Upper lobe of right lung (tissue), 1 donor: ENCODE data around the gene FAM234A. TPM values are rescaled to one million over a fixed set of nuclear protein-coding genes. Genes with fewer than 3 reads are reported as not detected.

ENCODE experiments used
- ATAC-seq: fragments of 200-7000 bp; cut with Tn5 transposase; one replicate; pipeline ENCODE4 v1.9.1; 2020; ENCODE audit warnings: mild to moderate bottlenecking, moderate library complexity
- DNase-seq: peaks from one replicate; pipeline ENCODE4 v3.0.0-alpha.2; 2020
- H3K27ac ChIP-seq: fragments of 200-600 bp; one replicate; pipeline ENCODE4 v1.8.0; 2022
- H3K27me3 ChIP-seq: fragments of 200-600 bp; one replicate; pipeline ENCODE4 v1.8.0; 2022; ENCODE audit warnings: mild to moderate bottlenecking
- H3K36me3 ChIP-seq: fragments of 200-600 bp; one replicate; pipeline ENCODE4 v1.8.0; 2022
- H3K4me1 ChIP-seq: fragments of 200-600 bp; one replicate; pipeline ENCODE4 v1.8.0; 2022
- H3K4me3 ChIP-seq: fragments of 200-600 bp; one replicate; pipeline ENCODE4 v1.8.0; 2022; ENCODE audit warnings: mild to moderate bottlenecking
- H3K9me3 ChIP-seq: fragments of 200-600 bp; one replicate; pipeline ENCODE4 v1.8.0; 2022
- intact Hi-C: fragments of 100-400 bp; cut with DNase I; formaldehyde crosslinking; loops from one replicate; pipeline ENCODE4 v1.11.0; 2022
- total RNA-seq: library from RNA; stranded (reverse); fragmentation: NEBNext Ultra II Directional; extraction: Animal tissue kit (Norgen Biotek cat#: 25700); gene quantifications from one replicate; pipeline ENCODE4 v1.2.1, GENCODE V29; 2021
- TF ChIP-seq, protein P1 (sequence below): fragments of 200-600 bp; IDR thresholded peaks from one replicate; pipeline ENCODE4 v1.8.0; 2022; ENCODE audit warnings: antibody characterized with exemption
- donor health status: DM: no; HTN: yes; CAD: no; lungs with severe emphysema.

Gene FAM234A
- total RNA-seq, 1 donor from 2014 or later, result 56.0 TPM

- H3K27ac ChIP-seq, result peak overlapping the region; percentile 11
- TF ChIP-seq, protein P1, sequence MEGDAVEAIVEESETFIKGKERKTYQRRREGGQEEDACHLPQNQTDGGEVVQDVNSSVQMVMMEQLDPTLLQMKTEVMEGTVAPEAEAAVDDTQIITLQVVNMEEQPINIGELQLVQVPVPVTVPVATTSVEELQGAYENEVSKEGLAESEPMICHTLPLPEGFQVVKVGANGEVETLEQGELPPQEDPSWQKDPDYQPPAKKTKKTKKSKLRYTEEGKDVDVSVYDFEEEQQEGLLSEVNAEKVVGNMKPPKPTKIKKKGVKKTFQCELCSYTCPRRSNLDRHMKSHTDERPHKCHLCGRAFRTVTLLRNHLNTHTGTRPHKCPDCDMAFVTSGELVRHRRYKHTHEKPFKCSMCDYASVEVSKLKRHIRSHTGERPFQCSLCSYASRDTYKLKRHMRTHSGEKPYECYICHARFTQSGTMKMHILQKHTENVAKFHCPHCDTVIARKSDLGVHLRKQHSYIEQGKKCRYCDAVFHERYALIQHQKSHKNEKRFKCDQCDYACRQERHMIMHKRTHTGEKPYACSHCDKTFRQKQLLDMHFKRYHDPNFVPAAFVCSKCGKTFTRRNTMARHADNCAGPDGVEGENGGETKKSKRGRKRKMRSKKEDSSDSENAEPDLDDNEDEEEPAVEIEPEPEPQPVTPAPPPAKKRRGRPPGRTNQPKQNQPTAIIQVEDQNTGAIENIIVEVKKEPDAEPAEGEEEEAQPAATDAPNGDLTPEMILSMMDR, result no peak
- peaks cover 5% of the 10 kb centered on the region for H3K4me1 ChIP-seq
- ATAC-seq, result no peak
- DNase-seq, result no peak
- no peak overlapping the region for H3K4me3 ChIP-seq
- no peaks in the 10 kb centered on the region for H3K9me3 ChIP-seq
- intact Hi-C loops, result no loop called here
- no peaks in the 10 kb centered on the region for H3K36me3 ChIP-seq
- H3K27me3 ChIP-seq, result no peaks in the 10 kb centered on the region
These were observed 7.7 kb downstream of the FAM234A start for GRCh38 chr16:242281-242680.

- DNase-seq, result no peak
- Histone ChIP-seq H3K27ac (no peak overlapping the region), H3K9me3 (no peaks in the 10 kb centered on the region), H3K36me3 (no peaks in the 10 kb centered on the region), H3K27me3 (no peaks in the 10 kb centered on the region), H3K4me1 (peaks cover 5% of the 10 kb centered on the region), H3K4me3 (no peak overlapping the region)
- intact Hi-C loops, result no loop called here
- ATAC-seq, result no peak
- TF ChIP-seq, protein P1, result no peak
These were observed 8.7 kb downstream of the FAM234A start for GRCh38 chr16:243348-243747.

DNA sequence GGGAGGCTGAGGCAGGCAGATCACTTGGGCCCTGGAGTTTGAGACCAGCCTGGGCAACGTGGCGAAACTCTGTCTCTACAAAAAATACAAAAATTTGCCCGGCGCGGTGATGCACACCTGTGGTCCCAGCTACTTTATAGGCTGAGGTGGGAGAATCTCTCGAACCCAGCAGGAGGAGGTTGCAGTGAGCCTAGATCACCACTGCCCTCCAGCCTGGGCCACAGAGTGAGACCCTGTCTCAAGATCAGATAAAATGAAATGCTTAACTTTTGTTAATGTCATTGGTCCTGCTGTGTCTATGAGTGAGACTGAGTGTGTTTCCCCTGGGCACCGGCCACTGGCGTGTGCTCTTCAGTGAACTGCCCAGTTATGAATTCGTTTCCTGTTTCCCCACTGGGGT lies 10.5 kb downstream of the FAM234A start:
- TF ChIP-seq, protein P1, result no peak

GRCh38 chr16:247027-247426 lies 12.4 kb downstream of the FAM234A start:
- intact Hi-C loops, result no loop called here
- Histone ChIP-seq H3K27me3 (no peaks in the 10 kb centered on the region), H3K4me3 (no peak overlapping the region), H3K9me3 (no peaks in the 10 kb centered on the region), H3K4me1 (no peaks in the 10 kb centered on the region), H3K36me3 (peaks cover 18% of the 10 kb centered on the region), H3K27ac (no peak overlapping the region)
- DNase-seq, result no peak
- no peak for ATAC-seq
- TF ChIP-seq, protein P1, result no peak

More for the DNA sequence above, 10.5 kb downstream of the FAM234A start:
- H3K27ac ChIP-seq, result no peak overlapping the region
- intact Hi-C loops, result no loop called here
- peaks cover 5% of the 10 kb centered on the region for H3K4me1 ChIP-seq
- no peak for DNase-seq
- no peak for ATAC-seq
- no peaks in the 10 kb centered on the region for H3K27me3 ChIP-seq
- no peaks in the 10 kb centered on the region for H3K9me3 ChIP-seq
- peaks cover 7% of the 10 kb centered on the region for H3K36me3 ChIP-seq
- no peak overlapping the region for H3K4me3 ChIP-seq

DNA sequence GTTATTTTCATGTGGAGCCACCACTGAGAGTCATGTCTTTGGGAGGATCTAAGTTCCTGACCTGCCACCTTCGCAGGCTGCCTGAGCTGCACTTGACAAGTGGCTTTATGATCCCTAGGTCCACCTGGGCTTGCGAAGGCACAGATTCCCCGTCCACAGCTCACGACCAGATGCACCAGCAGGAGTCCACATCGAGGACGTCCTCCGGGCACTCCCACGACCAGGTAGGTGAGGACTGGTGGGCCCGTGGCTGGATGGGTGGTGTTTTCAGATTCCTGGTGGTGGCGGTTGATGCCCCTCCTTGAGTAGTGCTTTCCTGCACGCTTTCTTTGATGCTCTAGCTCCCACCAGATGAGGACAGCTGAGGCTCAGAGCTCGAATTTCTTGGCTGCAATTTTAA lies 14.8 kb downstream of the FAM234A start:
- TF ChIP-seq, protein P1, result no peak
- no peak overlapping the region for H3K27ac ChIP-seq
- no peaks in the 10 kb centered on the region for H3K9me3 ChIP-seq
- H3K4me1 ChIP-seq, result no peaks in the 10 kb centered on the region
- peaks cover 19% of the 10 kb centered on the region for H3K36me3 ChIP-seq
- no peak for DNase-seq
- no peak overlapping the region for H3K4me3 ChIP-seq
- no peak for ATAC-seq
- intact Hi-C loops, result no loop called here
- H3K27me3 ChIP-seq, result no peaks in the 10 kb centered on the region
